Esophagus muscularis mucosa (tissue), 4 donors: ENCODE results near the gene CAPNS1. TPM values are rescaled to one million over a fixed set of nuclear protein-coding genes. Genes with fewer than 3 reads are reported as not detected.
"Not testable (repeated sequence)": the region's sequence is repeated elsewhere in the genome, so short reads cannot be mapped to it uniquely, and the experiment has no call there.

ENCODE experiments used
- DNase-seq: peaks from one replicate; pipeline ENCODE4 v3.0.0-alpha.2; 2017; ENCODE audit errors: extremely low spot score
- H3K27ac ChIP-seq, 4 donors: fragments of 200-600 bp; sonication (generic); replicated peaks in 1 of 4; 1 replicate in 3 of 4; 2 replicates in 1 of 4; pipeline ENCODE4 v1.5.1; 2016 to 2019; ENCODE audit warnings: mild to moderate bottlenecking in 1 of 4
- H3K27me3 ChIP-seq, 4 donors: fragments of 200-600 bp; sonication (generic); one replicate each; pipeline versions ENCODE4 v1.5.1 to v1.6.0; 2016 to 2019
- H3K36me3 ChIP-seq, 4 donors: fragments of 200-600 bp; sonication (generic); one replicate each; pipeline ENCODE4 v1.5.1; 2016 to 2019
- H3K4me1 ChIP-seq, 4 donors: fragments of 200-600 bp; sonication (generic); one replicate each; pipeline ENCODE4 v1.5.1; 2016 to 2019
- H3K4me3 ChIP-seq, 4 donors: fragments of 200-600 bp; sonication (generic); 1 replicate in 2 of 4; 2 replicates in 2 of 4; pipeline ENCODE4 v1.5.1; 2016 to 2019; ENCODE audit warnings: mild to moderate bottlenecking in 4 of 4, moderate library complexity in 1 of 4
- H3K9me3 ChIP-seq, 4 donors: fragments of 200-600 bp; sonication (generic); 1 replicate in 3 of 4; 2 replicates in 1 of 4; pipeline ENCODE4 v1.5.1; 2016 to 2019
- CTCF ChIP-seq, 3 experiments: fragments of 200-600 bp in 2 of 3; fragments of 450-650 bp in 1 of 3; sonication (generic) in 2 of 3; IDR thresholded peaks; one replicate each; pipeline ENCODE4 v1.5.1; 2017 to 2019; ENCODE audit warnings: antibody characterized with exemption in 3 of 3, mild to moderate bottlenecking in 2 of 3, moderate library complexity in 1 of 3
- EP300 ChIP-seq: sonication (generic); formaldehyde crosslinking; IDR thresholded peaks from one replicate; pipeline ENCODE4 v1.6.1; 2017; ENCODE audit warnings: antibody characterized with exemption
- POLR2A ChIP-seq: fragments of 450-650 bp; IDR thresholded peaks from one replicate; pipeline ENCODE4 v1.6.1; 2017; ENCODE audit warnings: antibody characterized with exemption, moderate library complexity, mild to moderate bottlenecking, low read depth
- POLR2AphosphoS5 ChIP-seq, 2 donors: sonication (generic); formaldehyde crosslinking; IDR thresholded peaks; one replicate each; pipeline ENCODE4 v1.6.1; 2017; ENCODE audit warnings: antibody characterized with exemption in 2 of 2
- WGBS: methylation state at CpG from one replicate; pipeline ENCODE4 v1.1.5; 2018; 5-methylcytosine and 5-hydroxymethylcytosine counted together
- intact Hi-C: fragments of 100-400 bp; cut with DNase I; formaldehyde crosslinking; loops from one replicate; pipeline ENCODE4 v1.15.1; 2023
- total RNA-seq, 4 donors: library from RNA; depleted of rRNA; stranded (reverse); fragments of >200 nt; gene quantifications; one replicate each; pipeline versions ENCODE4 v1.1.0 to v1.2.1, GENCODE V29; 2016

CAPNS1 gene
- total RNA-seq, 4 donors from 2014 or later: 212 to 245 (median 229) TPM

- H3K9me3 ChIP-seq: no peaks in the 10 kb centered on the region
- no peak for TF ChIP-seq POLR2AphosphoS5 (IDR thresholded peaks at IDR 0.05)
- no peak for TF ChIP-seq EP300
- no peak for TF ChIP-seq CTCF (IDR thresholded peaks at IDR 0.05)
- no peak for TF ChIP-seq POLR2A
- peak overlapping the region in 1 of 4 donors; percentile 10 for H3K27ac ChIP-seq
Measured at GRCh38 chr19:36182612-36183244, 42.9 kb downstream of the CAPNS1 start.

GRCh38 chr19:36183245-36183628 is 43.4 kb downstream of the CAPNS1 start:
- intact Hi-C loops: no loop called here
- WGBS: 74% methylated on average over 9 of the region's 10 CpGs
- Histone ChIP-seq H3K4me1 (no peaks in the 10 kb centered on the region), H3K36me3 (peaks cover 11 to 33% (median 17%) of the 10 kb centered on the region in 4 donors), H3K4me3 (no peak overlapping the region), H3K27ac (peak overlapping the region in 1 of 4 donors; percentile 10), H3K27me3 (no peaks in the 10 kb centered on the region), H3K9me3 (no peaks in the 10 kb centered on the region)
- no peak for DNase-seq
- TF ChIP-seq EP300 (no peak), POLR2A (no peak), POLR2AphosphoS5 (IDR thresholded peaks at IDR 0.05) (no peak), CTCF (IDR thresholded peaks at IDR 0.05) (no peak)

More at GRCh38 chr19:36182612-36183244, 42.9 kb downstream of the CAPNS1 start:
- intact Hi-C loops: no loop called here
- H3K4me1 ChIP-seq: no peaks in the 10 kb centered on the region
- H3K4me3 ChIP-seq: no peak overlapping the region
- DNase-seq: no peak
- WGBS: 90% methylated on average over 17 of the region's 17 CpGs
- H3K27me3 ChIP-seq: no peaks in the 10 kb centered on the region
- peaks cover 11 to 32% (median 14%) of the 10 kb centered on the region in 4 donors for H3K36me3 ChIP-seq

GRCh38 chr19:36186722-36187121 is 46.9 kb downstream of the CAPNS1 start:
- WGBS: 97% methylated on average over 5 of the region's 5 CpGs
- H3K4me1 ChIP-seq, H3K9me3 ChIP-seq, DNase-seq, intact Hi-C loops, H3K4me3 ChIP-seq, H3K27me3 ChIP-seq, H3K27ac ChIP-seq: not testable (repeated sequence)
- H3K36me3 ChIP-seq: peaks cover 11 to 35% (median 22%) of the 10 kb centered on the region in 4 donors

- DNase-seq: no peak
- peaks cover 14 to 52% (median 40%) of the 10 kb centered on the region in 4 donors for H3K36me3 ChIP-seq
- no peaks in the 10 kb centered on the region for H3K27me3 ChIP-seq
- no peak for TF ChIP-seq POLR2A
- TF ChIP-seq CTCF (IDR thresholded peaks at IDR 0.05): no peak
- no peak for TF ChIP-seq EP300
- TF ChIP-seq POLR2AphosphoS5 (IDR thresholded peaks at IDR 0.05): no peak
- WGBS: 100% methylated on average over 2 of the region's 2 CpGs
- H3K9me3 ChIP-seq: no peaks in the 10 kb centered on the region
- intact Hi-C loops: loop anchor here (10.0 kb wide), 1 partner anchor 289 kb away; the partner anchor contains the start of gene ZNF566
- H3K4me1 ChIP-seq: no peaks in the 10 kb centered on the region
- no peak overlapping the region for H3K4me3 ChIP-seq
- no peak overlapping the region for H3K27ac ChIP-seq
Measured at GRCh38 chr19:36196249-36196648, 56.4 kb downstream of the CAPNS1 start.

- Histone ChIP-seq H3K27ac (no peak overlapping the region), H3K4me1 (no peaks in the 10 kb centered on the region), H3K27me3 (no peaks in the 10 kb centered on the region), H3K36me3 (peaks cover 18 to 46% (median 35%) of the 10 kb centered on the region in 4 donors), H3K4me3 (no peak overlapping the region), H3K9me3 (no peaks in the 10 kb centered on the region)
- WGBS: 80% methylated on average over 2 of the region's 2 CpGs
- no peak for TF ChIP-seq CTCF (IDR thresholded peaks at IDR 0.05)
- no peak for TF ChIP-seq POLR2AphosphoS5 (IDR thresholded peaks at IDR 0.05)
- TF ChIP-seq EP300: no peak
- TF ChIP-seq POLR2A: no peak
- DNase-seq: no peak
- intact Hi-C loops: loop anchor here (10.0 kb wide), 1 partner anchor 287 kb away; the partner anchor contains the start of gene ZNF566
Measured at GRCh38 chr19:36198119-36198518, 58.3 kb downstream of the CAPNS1 start.

Other genes with a start within 250 kb of the CAPNS1 start
- gene NFKBID, start 239.5 kb upstream of the CAPNS1 start, total RNA-seq: 1 to 10 TPM; 2.5 to 6.2 (median 5.3) TPM
- 10 to 100 TPM in 1 of 4 donors, 1 to 10 TPM in 1, not detected in 2; 3.7 to 14.6 TPM for gene HCST, start 237.5 kb upstream of the CAPNS1 start, total RNA-seq
- gene TYROBP, start 231.8 kb upstream of the CAPNS1 start, total RNA-seq: 100 to 1,000 TPM in 1 of 4 donors, 10 to 100 TPM in 3; 47.1 to 145 (median 50.7) TPM
- 10 to 100 TPM in 3 of 4 donors, 1 to 10 TPM in 1; 7.5 to 22.6 (median 15.3) TPM for gene LRFN3, start 203.7 kb upstream of the CAPNS1 start, total RNA-seq
- gene SDHAF1, start 144.9 kb upstream of the CAPNS1 start, total RNA-seq: 10 to 100 TPM; 44.0 to 60.3 (median 50.2) TPM
- 1 to 10 TPM in 1 of 4 donors, not detected in 3; 1.3 TPM for gene SYNE4, start 131.3 kb upstream of the CAPNS1 start, total RNA-seq
- gene ALKBH6, start 125.9 kb upstream of the CAPNS1 start, total RNA-seq: 10 to 100 TPM; 27.0 to 43.6 (median 35.5) TPM
- gene CLIP3, start 107.2 kb upstream of the CAPNS1 start, total RNA-seq: 10 to 100 TPM; 39.9 to 73.3 (median 51.4) TPM
- 10 to 100 TPM in 2 of 4 donors, 1 to 10 TPM in 2; 6.3 to 21.3 (median 12.1) TPM for gene THAP8, start 85.8 kb upstream of the CAPNS1 start, total RNA-seq
- under 1 TPM in 3 of 4 donors, not detected in 1; 0.26 to 0.52 (median 0.50) TPM for gene WDR62, start 85.2 kb upstream of the CAPNS1 start, total RNA-seq
- not detected for gene OVOL3, start 28.9 kb upstream of the CAPNS1 start, total RNA-seq
- gene POLR2I, start 25.2 kb upstream of the CAPNS1 start, total RNA-seq: 100 to 1,000 TPM in 2 of 4 donors, 10 to 100 TPM in 2; 64.8 to 152 (median 85.7) TPM
- 100 to 1,000 TPM; 164 to 230 (median 192) TPM for gene TBCB, start 24.6 kb upstream of the CAPNS1 start, total RNA-seq
- gene COX7A1, start 12.4 kb downstream of the CAPNS1 start, total RNA-seq: 100 to 1,000 TPM in 2 of 4 donors, 10 to 100 TPM in 2; 65.8 to 231 (median 101) TPM
- gene ZNF565, start 74.6 kb downstream of the CAPNS1 start, total RNA-seq: 1 to 10 TPM; 4.6 to 5.7 (median 5.1) TPM
- 10 to 100 TPM; 44.9 to 78.2 (median 49.9) TPM for gene ZNF146, start 75.0 kb downstream of the CAPNS1 start, total RNA-seq
- gene ZFP14, start 239.1 kb downstream of the CAPNS1 start, total RNA-seq: 1 to 10 TPM; 2.5 to 5.8 (median 4.1) TPM